Activated effector memory CD4-positive, alpha-beta T cell treated with anti-CD3 and anti-CD28 coated beads, Interleukin-2, amount 50 U/mL, for 16 hours (primary cell): ENCODE data around the gene UNKL.
"Not testable (repeated sequence)": the region's sequence is repeated elsewhere in the genome, so short reads cannot be mapped to it uniquely, and the experiment has no call there.

ENCODE experiments used
- DNase-seq: peaks from one replicate; pipeline ENCODE4 v3.0.0-alpha.2; 2020

Gene UNKL

DNA sequence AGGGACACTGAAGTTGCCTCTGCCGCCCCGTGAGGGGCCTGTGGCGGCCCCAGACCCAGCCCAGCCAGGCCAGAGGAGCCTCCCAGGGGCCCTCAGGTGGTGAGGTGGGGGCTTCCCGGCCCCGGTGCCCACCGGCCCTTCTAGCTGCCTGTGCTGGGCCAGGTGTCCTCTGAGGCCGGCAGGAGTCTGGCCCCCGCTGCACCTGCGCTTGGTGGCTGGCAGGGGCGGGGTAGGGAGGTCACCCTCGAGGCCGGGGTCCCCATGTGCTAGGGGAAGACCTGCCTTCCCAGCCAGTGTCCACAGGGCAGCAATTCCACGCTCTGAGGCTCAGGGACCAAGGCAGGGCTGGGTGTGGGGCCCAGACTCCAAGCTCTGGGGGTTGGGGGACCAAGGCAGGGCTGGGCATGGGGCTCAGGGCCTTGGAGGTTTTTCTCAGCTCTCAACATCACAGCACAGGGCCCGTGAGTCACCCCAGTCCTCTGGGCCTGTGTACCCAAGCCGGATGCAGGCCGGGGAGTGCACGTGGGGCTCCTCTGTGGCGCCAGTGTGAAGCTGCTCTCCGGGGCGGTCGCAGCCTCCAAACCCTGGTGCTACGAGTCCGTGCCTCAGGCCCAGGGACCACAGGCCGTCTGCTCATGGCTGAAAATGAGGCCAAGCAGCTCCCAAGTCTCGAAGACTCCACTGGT, 31.2 kb upstream of the UNKL start:
- DNase-seq = no peak

DNA sequence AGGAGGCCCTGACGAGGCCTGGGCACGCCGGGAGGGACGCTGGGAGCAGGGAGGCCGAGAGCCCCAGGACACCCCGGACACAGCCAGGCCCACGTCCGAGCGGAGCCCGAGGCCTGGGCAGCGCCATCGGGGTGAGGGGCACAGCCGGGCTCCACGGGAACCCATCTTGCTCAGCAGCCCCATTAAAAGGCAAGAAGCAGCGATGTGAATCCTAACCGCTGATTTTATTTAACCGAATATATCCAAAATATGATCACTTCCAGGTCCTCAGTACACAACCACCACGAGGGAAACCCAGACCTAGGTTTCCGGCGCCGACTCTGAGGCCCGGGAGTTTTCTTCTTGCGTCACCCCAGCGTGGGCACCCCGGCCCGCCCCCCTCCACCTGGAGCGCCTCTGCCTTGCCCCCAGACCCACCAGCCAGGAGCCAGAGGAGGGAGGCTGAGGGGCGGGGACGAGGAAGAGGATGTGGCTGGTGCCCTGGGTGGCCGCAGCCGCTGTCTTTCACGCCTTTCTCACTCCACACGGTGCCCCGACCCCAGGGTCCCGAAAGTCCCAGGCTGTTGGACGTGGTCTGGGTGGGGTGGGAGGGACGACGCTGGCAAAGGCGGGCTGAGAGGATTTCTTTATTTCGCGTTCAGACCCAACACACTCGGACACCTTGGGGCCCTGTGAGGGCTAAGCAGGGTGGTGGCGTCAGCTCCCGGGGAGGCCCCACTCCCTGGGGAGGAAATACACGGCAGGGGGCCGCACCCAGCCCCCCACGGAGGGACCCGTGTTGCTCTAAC, 30.4 kb upstream of the UNKL start:
- DNase-seq = no peak

DNA sequence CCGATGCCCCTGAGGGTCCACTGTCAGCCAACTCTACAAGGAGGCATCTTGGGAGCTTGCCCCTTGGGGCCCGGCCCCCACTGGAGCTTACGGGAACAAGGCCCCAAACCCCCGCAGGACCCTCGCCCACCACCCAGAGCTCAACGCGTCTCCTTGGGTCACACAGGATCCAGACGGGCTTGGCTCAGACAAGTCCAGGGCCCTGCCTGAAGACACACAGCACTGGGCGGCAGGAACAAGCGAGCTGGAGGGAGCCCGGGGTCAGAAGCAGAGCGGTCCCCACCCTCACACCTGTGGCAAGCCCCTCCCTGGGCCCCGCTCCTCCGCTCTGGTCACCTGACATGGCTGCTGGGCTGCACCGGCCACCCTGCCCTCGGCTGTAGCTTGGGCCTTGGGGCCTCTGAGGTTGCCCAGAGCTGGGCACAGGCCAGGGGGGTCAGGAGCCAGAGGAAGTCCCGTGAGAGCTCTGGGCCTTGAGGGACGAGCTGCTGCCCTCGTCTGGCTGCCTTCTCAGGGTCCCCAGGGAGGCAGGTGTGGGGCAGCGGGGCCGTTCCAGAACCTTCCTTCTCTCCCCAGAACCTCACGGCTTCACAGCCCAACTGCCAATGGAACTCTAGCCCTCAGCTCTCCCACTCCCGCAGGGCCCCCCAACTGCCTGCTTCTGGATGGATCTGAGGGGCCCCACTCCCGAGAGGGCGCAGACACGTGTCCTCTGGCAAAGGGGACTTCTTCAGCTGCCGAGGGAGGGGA, 29.7 kb upstream of the UNKL start, which contains the start of gene CCDC154:
TSS of gene CCDC154 (minus strand) at position 577 of the 750 bp plus-strand sequence. CDS start at position 343, 234 bp downstream.
- no peak for DNase-seq

DNA sequence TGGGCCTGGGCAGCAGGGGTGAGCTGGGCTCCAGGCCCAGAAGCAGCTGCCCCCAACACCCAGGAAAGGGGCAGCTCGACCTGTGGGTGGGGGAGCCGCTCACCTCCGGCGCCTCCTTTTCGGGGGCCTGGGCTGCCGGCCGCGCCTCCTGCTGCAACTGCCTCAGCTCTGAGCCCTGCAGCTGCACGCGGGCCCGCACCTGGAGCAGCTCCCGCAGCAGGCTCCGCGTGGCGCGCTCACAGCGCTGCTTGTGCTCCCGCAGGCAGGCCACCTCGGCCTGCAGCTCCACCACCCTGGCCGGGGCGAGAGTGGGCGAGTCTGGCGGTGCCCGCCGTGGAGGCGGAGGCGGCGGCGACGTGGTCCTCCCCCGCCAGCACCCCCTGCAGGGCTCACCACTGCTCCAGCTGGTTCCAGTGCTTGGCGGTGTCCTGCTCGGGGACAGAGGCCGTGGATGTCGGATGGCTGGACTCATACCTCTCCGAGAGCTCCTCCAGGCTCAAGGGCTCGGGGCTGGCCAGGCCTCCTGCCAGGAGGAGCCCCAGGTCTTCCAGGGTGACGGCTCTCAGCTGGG, 29.0 kb upstream of the UNKL start:
- no peak for DNase-seq

DNA sequence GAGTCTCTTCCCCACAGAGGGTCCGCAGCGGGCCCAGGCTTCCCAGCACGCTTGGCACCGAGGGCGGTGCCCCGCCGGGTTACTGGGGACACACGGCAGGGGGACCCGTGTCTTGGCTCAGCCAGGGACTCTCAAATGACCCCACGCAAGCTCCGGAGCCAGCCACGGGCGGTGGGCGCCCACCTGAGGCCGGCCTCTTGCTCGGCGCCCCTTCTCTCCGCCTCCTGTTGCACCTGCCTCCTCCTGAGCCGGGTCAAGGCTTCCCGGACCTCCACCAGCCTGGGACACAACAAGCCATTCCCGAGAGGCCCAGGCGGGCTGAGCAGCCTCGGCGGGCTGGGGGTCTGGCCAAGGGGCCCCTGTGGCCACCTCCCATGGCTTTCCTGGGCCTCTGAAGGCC, 28.2 kb upstream of the UNKL start:
- DNase-seq = no peak

DNA sequence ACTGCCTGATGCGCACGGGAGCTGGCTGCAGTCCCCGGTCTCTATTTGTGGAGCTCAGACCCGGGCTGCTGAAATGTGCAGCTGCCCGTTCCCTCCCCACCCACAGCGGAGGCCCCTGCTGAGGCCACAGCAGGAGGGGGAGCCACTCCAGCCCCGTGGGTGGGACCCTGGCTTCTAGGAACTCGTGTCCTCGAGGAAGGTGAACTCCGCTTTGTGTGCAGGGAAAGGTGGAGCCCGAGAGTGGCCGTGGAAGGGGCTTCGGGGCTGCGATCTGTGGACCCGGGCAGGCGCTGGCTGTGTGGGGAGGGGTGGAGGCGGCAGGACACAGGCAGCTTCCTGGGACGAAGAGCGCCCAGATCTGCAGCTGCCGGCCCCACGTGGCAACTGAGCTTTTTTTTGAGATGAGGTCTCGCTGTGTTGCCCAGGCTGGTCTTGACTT, 26.9 kb upstream of the UNKL start:
- DNase-seq = no peak

DNA sequence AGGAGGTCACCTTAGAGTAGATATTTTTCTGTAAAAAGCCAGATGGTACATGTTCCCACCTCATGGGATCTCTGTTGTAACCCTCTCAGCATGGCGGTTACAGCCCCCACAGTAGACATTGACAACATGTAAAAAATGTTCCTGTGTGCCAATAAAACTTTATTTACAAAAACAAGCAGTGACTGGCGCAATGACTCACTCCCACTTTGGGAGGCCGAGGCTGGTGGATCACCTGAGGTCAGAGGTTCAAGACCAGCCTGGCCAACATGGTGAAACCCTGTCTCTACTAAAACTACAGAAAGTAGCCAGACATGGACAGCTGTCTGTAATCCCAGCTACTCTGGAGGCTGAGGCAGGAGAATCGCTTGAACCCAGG, 25.2 kb upstream of the UNKL start:
- not testable (repeated sequence) for DNase-seq

DNA sequence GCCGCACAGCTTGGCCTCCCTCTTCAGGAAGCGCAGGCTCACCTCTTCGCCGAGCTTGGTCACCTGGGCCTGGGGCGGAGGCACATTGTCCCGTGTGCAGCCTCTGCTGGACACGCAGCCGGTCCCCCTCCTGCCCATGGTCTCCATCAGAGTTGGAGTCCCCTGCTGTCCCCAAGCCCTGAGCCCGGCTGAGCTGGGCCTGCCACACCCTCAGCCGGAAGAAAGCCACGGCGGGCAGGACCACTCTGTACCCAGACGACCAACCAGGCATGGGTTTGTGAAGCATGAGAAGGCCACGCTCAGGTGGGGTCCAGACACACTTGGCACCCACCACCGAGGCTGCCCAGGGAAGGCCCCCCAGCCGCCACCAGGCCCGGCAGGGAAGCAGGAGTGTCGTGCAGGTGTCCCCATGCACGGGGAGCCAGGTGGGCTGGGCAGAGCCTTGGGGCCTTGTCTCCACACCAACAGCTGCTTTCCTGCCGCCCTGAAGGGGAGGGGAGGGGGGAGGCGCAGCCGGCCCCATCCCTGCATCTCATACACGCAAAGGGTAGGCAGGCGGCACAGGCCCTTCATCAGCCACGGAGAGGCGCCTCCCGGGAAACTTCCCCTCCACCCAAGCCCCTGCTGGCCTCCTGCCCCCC, 24.7 kb upstream of the UNKL start:
- DNase-seq = no peak

DNA sequence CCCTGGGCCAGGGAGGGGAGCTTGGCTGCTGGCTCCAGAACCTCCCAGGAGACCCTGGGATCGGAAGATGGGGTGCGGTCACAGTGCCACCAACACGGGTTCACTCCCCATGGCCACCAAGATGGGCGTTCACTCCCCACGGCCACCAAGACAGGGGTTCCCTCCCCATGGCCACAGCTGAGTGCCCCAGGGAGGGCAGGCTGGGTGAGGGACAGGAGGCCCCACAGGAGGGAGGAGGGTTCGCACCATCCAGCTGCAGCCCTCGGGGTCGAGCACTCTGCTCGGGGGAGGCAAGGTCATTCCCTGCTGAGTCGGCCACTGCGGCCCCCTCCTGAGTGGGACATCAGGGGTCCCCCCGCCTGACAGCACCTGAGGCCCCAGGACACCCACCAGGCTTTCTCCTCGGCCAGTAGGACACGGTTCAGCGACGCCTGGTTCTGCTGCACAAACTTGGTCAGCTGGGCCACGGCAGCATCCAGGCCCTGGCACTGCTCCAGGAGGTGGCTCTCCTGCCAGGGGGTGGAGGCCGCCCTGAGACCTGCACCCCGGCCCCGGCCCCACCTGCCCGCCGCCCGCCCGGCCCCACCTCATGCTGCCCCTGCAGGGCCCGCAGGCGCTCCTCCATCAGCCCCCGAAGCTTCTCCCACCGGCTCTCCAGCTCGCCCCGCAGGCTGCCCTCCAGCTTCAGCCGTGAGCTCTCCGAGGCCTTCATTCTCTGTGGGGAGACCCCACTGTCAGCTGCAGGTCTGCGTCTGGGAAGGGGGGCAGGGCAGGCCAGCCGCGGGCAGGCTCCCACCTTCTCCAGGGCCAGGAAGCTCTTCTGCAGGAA, 23.9 kb upstream of the UNKL start:
- no peak for DNase-seq

DNA sequence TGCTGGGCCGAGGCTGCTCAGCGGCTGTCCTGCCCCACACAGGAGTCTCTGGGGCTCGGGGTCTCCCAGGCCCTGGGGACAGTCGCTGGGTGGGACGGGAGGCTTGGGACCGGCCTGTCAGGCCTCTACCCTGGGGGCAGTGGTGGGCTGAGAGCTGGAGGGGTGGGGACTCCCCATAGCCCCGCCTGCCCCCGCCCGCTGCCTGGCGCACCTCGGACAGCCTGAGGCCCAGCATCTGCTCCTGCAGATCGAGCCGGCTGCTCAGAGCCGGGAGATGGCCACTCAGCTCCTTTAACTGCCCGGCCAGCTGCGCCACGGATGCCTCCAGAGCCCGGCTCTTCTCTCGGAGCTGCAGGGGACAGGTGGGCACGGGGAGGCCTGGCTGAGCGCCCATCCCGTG, 23.1 kb upstream of the UNKL start:
- no peak for DNase-seq

DNA sequence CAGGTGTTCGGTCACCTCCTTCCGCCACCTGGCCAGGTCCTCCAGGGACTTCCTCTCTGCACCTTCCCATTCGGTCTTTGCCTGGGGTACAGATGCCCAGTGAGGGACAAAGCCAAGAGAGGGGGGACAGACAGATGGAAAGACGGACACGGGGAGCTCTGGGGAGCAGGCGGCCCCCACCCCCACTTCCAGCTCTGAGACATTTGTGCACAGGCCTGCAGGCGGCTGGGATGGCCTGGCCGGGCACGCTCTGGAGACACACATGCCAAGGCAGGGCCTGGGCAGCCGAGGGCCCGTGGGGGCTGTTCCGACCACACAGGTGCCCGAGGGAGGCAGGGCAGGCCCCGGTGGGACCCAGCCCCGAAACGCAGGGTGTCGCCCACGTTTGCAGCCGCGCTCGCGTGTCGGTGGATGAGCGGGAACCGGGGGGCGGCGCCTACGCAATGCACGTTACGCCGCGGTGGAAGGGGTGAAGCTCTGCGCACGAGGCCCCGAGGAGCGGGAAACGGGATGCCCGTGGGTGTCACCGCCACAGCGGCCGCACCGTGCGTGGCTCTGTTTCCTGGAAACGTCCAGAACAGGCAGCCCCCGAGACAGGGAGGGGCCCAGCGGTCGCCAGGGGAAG, 22.3 kb upstream of the UNKL start:
- no peak for DNase-seq

DNA sequence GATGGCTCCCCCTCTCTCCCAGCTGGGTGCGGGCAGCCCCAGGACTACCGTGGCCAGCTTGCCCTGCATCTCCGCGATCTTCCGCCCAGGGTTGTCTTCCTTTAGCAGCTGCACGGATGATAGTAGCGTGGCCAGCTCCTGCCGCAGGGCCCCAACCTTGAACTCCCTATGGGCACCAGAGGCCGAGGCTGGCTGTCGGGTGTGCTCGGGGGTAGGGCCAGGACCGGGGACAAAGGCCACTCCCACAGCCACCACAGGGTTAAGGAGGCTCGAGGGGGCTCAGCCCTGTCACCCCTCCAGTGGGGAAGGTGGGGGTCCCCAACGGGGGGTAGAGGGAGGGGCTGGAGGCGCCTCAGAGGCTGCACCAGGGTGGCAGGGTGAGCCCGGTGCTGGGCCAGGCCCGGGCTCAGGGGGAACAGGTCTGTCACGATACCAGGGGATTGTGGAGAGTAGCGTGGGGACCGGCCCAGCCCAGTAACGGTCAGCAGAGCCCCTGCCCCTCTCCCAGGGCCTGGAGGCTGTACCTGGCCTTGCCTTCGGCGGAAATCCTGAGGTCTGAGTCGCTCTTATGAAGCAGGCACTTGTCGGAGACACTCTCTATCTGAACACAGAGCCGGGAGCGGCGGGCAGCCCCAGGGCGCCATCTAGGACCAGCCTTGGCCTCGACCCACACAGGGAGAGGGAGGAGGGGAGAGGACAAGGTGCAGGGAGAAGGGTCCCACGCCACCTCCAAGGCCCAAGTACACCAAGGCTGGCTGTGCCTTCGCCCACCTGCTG, 21.6 kb upstream of the UNKL start:
- no peak for DNase-seq

DNA sequence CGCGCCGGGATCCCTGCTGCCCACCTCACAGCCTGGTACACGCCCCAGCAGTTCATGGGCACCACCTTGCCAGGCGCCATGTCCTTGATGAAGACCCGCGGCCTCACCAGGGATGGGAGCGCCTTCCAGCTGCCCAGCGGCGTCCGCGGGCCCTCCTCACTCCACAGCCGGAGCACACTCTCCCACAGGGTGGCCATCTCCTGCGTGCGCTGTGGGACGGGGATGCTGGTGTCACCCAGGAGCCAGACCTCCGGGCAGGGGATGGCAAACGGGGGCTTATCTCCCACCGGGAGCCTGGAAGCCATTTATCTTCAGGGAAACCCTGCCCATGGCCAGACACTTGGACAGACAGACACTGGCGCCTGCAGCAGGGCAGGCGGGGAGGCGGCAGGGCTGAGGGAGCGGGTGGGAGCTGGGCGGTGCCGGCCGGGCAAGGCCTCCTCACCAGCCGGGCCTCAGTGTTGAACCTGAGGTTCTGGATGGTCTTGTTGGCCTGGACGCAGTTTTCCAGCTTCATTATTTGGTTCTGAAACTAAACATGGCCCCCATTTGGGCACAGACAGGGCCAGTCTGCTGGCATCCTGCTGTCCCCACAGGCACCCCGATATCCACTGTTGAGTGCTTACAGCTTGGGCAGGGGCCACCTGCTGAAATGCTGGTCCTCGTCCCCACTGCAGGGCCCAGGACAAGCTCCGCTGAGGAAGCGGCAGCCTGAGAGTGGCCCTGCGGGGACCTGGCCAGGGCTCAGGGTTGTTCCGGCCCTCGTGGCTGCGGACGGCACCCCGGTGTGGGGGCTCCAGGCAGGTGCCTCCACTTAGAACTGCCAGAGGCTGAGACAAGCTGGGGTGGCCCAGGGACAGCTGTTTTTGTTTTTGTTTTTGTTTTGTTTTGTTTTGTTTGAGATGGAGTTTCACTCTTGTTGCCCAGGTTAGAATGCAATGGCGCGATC, 20.4 kb upstream of the UNKL start:
- no peak for DNase-seq

DNA sequence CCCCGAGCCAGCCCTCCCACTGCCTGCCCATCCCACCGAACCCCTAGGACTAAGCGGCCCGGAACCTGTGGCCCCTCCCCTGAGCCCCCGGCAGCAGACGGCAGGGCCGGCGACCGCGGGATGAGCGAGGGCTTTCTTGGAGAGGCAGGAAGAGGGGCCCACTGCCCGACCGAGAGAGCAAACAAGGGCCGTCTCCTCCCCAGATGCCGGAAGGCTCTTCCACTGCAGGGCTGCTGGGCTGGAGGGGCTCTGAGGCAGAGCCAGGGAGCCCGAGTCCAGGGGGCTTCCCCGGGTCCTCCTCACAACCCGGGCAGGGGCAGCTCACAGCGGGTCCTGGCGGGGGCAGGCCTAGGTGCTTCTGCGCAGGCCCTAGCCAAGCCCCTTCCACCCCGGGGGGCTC, 19.3 kb upstream of the UNKL start:
- DNase-seq = no peak

DNA sequence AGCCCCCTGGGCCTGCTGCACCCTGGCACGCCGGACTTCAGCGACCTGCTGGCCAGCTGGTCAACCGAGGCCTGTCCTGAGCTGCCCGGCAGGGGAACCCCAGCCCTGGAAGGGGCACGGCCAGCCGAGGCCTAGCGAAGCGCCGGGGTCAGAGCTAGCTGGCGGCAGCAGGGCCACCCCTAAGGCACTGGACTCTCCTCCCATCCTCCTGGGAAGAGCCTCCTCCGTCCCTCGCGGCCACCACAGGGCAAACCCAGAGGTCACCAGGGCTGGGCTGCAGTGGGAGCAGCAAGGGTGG, 18.7 kb upstream of the UNKL start:
- DNase-seq = no peak

DNA sequence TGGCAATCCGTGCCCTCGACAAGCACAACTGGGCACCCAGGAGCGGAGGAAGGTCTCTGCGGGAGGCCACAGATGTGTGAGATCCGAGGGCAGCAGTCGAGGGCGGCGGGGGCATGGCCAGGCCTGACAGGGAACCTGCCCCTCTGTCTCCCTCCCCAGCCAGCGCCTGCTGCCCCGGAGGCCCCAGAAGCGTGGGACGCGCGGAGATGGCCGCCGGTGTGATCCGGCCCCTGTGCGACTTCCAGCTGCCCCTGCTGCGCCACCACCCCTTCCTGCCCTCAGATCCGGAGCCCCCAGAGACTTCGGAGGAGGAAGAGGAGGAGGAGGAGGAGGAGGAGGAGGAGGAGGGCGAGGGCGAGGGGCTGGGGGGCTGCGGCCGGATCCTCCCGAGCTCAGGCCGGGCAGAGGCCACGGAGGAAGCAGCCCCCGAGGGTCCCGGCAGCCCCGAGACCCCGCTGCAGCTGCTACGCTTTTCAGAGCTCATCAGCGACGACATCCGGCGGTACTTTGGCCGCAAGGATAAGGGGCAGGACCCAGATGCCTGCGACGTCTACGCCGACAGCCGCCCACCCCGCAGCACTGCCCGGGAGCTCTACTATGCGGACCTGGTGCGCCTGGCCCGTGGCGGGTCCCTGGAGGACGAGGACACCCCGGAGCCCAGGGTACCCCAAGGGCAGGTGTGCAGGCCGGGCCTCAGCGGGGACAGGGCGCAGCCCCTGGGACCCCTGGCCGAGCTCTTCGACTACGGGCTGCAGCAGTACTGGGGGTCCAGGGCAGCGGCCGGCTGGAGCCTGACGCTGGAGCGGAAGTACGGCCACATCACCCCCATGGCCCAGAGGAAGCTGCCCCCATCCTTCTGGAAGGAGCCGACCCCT, 18.1 kb upstream of the UNKL start:
- DNase-seq = no peak

DNA sequence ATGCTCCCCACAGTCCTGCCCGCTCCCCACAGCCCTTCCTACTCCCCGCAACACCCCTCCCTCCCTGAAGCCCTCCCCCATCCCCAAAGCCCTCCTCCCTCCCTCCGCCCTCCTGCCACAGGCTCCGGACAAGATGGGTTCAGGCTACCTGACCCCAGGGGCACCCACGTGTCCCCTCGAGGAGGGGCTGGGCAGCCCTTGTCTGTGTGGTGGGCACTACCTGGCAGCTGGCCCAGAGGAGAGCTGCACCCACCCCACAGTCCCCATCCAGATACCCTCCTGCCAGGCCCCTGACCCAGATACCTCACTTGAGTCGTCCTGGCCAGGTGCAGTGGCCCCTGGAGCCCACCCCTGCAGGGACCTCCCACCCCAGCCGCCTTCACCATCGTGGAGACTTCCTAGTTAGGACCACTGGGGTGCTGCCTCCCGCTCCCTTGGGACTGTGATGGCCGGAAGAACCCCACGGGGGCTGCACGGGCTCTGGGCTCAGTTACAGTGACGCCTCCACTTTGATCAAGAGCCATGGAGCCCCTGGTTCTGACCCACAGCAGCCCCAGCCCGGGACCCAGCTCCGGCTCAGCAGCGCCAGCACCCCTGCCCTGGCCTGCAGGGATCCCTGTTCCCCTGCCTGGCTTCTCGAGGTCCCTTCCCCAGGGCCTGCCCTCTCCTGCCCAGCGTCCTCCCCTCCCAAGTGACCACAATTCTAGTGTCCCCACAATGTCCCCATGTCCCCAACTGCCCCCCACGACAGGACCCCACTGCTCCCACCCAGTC, 17.2 kb upstream of the UNKL start:
- no peak for DNase-seq
